Embryonic facial prominence (tissue), 1 donor: ENCODE measurements around the gene METTL8.
"Not testable (repeated sequence)": the region's sequence is repeated elsewhere in the genome, so short reads cannot be mapped to it uniquely, and the experiment has no call there.

Experiments
- DNase-seq: peaks from one replicate; pipeline ENCODE4 v3.0.0-alpha.2; 2016; ENCODE audit errors: extremely low spot score

METTL8 gene

DNA sequence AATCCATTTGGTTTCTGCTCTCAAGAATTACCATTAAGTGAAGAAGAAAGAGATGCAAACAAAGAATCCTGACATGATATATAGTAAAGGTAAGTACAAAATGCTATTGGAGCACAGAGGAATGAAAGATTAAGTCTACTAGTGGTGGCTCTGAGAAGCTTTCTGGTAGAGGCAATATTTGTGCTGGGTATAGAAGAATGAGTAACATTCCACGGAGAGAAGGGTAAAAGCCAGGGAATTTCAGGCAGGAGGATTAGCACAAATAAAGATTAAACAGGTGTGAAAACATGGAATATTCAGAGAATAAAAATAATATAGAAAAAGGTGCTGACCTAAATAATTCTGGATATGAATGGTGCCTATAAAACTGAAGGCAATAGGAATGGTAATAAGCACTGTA lies 31.8 kb downstream of the METTL8 start:
- DNase-seq: no peak

DNA sequence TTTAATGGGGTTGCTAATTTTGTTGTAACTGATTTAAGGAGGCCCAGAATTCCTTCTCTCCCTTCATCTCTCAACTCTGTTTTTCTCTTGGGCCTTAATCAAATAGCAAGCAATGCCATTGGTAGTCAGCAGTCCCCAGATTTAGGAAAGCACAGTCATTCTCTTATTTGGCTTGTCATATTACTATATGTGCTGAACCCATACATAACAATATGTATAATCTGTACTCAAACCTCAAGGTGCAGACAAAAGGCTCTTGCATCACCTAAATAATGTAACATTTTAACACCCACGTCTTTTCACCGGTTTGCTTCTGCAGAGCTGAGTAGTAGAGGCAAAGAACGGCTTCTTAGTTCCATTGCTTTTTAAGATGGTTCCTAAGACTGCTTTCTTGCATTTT lies 33.4 kb downstream of the METTL8 start:
- no peak for DNase-seq

DNA sequence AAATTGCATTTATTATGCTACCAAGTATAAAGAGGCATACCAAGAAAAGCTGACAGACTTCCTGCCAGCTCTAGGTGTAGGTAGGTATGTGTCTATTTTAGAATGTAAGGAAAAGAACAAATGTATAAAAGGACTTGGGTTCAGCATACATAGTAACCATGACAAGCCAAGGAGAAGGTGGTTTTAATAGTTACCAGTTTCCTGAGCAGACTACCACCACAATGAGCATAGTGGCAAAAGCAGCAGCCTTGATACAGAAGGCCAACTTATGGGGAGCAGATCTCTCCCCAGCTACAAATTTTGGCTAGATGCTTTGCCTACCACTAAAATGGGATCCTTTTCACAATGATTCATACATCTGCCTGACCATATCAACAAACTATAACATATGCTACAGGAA lies 34.5 kb downstream of the METTL8 start:
- DNase-seq: no peak

DNA sequence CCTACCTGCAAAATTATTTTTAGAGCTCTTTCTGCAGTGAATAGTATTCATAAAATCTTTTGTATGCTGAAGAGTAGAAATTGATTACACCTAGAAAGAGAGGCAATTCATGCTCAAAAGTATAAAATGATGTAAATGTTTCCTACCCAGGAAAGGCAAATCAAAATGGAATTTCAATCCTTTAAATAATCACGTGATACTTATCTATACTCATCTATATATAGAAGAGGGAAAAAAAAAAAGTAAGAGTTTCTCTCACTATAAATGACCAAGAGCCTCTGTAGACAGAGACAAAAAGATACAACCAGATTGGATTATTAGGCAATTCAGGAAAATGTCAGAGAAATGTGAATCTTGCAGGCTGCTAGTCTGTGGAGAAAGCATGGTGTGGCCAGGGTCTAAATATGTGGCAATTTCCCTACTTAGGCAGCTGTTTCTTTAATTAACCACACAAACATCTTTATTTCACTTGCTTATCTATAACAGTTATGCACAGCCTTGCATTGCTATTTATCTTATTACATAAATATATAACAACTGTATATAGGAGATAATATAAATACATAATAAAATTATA lies 39.5 kb downstream of the METTL8 start:
- no peak for DNase-seq

DNA sequence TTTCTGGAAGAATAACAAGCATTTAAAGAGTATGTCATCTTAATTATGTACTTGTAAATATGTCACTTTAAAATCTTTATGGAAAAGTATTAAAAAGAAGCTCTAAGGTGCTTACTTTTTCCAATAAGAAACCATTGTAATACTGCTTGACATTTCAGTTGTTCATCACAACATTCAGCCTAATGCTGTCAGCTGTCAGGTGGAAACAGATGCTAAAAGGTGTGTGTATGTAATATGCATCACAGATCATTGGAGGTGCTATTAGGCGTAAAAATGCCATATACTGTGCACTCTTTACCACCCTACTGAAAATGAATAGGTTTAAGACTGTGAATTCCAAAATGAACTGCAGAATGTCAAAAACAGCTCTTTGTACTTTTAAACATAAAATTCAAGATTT lies 40.3 kb downstream of the METTL8 start:
- no peak for DNase-seq

DNA sequence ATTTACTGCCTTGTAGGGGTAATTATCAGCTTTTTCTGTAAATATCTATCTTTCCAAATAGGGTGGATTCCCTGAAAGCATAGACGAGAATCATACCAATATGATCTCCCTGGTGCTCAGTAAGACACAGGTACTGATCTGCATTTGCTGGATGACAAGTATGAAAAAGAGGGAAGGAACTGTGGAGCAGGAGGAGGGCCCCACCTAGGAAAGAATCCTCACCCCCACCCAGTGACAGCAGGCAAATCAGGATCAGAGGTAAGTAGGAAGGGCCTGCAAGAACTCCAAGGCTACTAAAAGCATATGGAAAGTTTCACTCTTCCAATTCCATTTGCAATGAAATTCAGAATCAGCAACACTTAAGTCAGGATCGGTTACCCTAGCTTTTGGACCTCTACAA lies 42.3 kb downstream of the METTL8 start:
- no peak for DNase-seq

DNA sequence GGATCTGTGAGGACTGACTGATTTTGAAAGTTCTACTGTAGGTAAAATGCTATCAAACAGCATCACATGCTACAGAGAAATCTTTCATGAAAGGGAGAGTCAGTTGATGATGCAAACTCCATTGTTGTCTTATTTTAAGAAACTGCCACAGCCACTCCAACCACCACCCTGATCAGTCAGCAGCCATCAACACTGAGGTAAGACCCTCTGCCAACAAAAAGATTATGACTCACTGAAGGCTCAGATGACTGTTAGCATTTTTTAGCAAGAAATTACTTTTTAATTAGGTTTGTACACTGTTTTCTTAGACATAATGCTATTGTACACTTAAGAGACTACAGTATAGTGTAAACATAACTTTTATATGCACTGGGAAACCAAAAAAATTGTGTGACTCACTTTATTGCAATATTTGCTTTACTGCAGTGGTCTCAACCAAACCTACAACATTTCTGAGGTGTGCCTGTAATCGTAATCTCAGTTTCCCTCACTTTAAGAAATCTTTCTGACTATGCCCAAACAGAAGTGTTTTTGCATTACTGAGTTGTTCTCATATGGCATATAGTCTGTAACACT lies 42.8 kb downstream of the METTL8 start:
- no peak for DNase-seq

DNA sequence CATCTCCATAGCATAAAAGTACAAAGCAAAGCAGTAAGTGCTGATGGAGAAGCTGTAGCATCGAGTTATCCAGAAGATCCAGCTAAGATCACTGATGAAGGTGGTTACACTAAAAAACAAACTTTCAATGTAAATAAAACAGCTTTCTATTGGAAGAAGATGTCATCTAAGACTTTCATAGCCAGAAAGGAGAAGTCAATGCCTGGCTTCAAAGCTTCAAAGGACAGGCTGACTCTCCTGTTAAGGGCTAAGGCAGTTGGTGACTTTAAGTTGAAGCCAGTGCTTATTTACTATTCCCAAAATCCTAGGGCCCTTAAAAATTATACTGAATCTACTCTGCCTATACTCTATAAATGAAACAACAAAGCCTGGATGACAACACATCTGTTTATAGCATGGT lies 44.0 kb downstream of the METTL8 start:
- DNase-seq: no peak

DNA sequence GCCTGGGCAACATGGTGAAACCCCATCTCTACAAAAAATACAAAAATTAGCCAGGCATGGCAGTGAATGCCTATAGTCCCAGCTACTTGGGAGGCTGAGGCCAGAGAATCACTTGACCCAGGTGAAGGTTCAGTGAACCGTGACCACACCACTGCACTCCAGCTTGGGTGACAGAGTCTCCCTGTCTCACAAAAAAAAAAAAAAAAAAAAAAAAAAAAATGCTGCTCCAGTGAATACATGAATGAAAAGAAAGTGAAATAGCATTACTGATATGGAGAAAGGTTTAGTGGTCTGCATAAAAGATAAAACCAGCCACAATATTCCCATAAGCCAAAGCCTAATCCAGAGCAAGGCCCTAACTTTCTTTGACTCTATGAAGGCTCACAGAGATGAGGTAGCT lies 44.5 kb downstream of the METTL8 start:
- no peak for DNase-seq

DNA sequence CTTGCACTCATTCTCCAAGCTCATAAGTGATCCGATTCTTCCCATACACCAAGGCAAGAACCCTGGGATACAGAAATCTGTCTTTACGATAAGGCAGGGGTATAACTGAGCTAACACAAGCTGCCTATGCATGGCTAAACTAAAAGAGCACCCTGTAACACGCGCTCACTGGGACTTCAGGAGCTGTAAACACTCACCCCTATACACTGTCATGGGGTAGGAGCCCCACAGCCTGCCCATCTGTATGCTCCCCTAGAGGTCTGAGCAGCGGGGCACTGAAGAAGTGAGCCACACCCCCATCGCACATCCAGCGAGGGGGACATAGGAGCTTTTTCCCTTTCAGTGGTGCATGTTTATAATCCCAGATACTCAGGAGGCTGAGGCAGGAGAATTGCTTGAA lies 46.7 kb downstream of the METTL8 start:
- DNase-seq: no peak

DNA sequence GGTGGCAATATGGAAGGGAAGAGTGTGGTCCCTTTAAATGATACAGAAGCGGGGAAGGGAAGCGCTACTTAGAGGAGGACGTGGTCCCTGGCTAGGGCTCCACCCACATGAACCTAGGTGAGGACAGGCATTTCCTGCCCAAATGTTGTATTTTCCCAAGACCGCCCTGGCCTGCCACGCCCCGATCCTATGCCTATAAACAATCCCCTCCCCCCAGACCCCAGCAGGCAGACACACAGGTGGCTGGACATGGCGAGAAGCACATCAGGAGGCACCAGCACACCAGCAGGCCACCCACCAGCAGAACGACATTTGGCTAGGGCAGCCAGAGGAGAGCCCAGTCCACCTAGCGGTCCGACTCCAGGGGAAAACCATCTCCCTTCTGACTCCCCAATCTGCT lies 47.2 kb downstream of the METTL8 start:
- DNase-seq: no peak

DNA sequence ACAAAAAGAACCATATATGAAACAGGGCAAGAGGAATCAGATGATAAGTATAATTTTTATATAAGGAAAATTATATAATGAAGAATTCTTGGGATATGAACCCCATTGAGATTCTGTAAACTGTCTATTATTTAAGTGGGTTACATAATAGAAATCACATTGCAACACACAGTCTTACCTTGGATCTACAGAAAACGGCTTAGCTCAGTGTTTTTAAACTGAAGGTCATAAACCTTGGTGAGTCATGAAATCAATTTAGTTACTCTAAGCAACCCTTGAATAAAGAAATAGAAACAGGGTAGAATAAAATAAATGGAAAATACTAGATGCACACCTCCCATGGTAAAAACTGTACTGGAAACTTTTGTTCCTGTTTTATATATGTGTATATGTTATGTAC lies 50.7 kb downstream of the METTL8 start:
- DNase-seq: no peak

DNA sequence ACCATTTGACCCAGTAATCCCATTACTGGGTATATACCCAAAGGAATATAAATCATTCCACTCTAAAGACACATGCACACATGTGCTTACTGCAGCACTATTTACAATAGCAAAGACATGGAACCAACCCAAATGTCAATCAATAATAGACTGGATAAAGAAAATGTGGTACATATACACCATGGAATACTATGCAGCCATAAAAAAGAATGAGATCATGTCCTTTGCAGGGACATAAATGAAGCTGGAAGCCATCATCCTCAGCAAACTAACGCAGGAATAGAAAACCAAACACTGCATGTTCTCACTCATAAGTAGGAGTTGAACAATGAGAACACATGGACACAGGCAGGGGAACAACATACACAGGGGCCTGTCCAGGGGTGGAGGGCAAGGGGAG lies 51.6 kb downstream of the METTL8 start:
- not testable (repeated sequence) for DNase-seq

DNA sequence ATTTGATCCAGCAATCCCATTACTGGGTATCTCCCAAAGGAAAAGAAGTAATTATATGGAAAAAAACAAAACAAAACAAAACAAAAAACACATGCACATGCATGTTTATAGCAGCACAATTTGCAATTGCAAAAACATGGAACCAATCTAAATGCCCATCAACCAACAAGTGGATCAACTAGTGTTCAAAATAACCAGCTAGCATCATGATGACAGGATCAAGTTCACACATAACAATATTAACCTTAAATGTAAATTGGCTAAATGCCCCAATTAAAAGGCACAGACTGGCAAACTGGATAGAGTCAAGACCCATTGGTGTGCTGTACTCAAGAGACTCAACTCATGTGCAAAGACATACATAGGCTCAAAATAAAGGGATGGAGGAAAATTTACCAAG lies 55.9 kb downstream of the METTL8 start:
- not testable (repeated sequence) for DNase-seq

DNA sequence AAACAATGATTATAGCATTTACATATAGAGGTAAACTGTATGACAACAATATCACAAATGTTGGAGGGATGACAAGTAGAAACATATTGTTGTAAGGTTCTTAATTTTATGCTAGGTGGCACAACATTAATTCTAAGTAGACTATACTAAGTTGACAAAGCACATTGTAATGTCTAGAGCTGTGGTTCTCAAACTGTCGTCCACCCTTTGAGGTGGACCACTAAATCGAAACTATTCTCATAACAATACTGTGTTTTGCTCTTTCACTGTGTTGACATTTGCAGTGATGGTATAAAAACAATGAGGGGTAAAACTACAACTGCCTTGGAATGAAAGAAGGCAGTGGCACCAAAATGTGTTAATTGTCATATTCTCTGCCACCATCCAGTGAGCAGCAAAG lies 66.1 kb downstream of the METTL8 start:
- no peak for DNase-seq

DNA sequence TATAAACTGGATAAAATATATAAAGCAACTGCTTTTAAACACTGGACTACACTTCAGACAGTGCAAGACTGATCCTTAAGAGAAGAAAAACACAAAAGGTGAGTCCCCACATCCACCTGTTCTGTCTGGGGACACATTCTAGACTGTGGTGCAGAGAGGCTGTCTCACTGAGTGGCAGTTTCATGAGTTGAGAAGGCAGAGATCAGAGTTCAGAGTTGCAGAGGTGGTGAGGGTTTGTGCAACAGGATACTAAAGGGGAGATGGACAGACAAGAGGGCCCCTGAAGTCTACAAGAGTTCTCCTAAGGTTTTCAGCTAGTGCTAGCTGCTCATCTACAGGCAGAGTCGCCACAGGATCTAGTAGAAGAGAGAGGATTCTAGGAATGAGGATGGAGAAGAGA lies 68.0 kb downstream of the METTL8 start:
- no peak for DNase-seq

DNA sequence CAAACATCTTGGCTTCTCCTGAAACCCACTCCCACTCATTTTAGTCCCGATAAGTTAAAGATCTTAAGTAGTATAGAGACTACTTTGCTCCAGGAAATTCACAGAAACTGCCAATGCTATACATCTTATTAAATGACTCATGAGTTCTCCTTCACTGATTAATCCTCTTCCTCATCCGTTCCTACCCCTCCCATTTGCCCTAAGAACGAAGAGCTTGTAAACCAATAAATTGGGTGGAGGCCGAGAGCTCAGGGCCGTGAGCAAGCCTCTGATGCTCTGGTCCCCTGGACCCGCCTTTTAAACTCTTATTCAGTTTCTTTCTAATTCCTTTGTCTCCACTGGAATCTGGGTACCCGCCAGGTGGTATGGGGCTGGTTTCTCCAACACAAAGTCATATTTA lies 68.6 kb downstream of the METTL8 start:
- no peak for DNase-seq

DNA sequence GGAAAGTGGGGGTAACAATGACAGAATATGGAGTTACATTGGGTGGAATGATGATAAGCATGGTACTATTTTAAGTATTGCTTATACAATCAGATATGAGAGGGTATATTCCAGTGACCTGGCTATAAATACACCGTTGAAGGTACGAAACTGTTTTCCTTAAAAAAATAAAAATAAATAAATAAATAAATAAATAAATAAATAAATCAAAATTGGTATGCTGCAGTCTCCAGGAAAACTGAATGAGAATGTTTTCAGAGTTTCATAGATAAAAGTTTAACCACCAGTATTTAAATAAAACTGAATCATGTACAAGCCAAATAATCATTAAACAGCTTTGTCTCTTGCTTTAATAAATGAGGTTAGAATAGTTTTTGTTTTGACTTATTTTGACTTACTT lies 71.4 kb downstream of the METTL8 start:
- DNase-seq: no peak

DNA sequence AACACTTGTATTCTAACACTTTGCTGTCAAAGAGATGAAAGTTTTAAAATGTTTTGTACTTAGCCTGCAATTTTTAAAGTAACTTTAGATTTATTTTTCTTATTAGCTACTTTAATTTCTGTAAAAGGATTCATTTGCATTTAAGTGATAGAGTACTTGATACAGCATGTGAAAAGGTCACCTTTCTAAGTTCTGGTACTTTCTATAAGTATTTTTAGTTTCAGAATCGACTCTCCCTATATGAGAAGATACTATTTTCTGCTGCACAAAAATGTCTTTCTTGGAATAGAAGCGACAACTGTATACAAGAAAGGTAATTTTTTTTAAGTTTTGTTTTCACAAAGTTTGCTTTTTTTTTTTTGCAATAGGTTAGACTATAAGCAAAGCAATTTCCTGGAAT lies 72.9 kb downstream of the METTL8 start:
- no peak for DNase-seq

DNA sequence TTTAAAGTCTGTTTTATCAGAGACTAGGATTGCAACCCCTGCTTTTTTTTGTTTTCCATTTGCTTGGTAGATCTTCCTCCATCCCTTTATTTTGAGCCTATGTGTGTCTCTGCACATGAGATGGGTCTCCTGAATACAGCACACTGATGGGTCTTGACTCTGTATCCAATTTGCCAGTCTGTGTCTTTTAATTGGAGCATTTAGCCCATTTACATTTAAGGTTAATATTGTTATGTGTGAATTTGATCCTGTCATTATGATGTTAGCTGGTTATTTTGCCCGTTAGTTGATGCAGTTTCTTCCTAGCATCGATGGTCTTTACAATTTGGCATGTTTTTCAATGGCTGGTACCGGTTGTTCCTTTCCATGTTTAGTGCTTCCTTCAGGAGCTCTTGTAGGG lies 80.0 kb downstream of the METTL8 start:
- not testable (repeated sequence) for DNase-seq

DNA sequence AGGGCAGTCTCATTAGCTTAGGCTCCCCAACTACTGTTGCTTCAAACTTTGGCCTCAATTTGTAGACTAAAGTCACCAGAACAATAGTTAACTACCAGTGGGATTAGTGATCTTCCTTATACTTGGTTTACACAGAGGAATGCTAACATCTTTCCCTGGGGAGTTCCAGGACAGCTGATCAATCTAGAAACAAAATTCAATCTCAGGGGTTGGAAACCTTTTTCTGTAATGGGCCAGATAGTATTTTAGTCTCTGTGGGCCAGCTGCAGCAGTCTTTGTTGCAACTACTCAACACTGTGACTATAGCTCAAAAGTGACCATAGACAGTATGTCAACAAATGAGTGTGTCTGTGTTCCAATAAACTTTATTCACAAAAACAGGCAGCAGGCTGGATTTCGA lies 85.7 kb downstream of the METTL8 start:
- DNase-seq: no peak

DNA sequence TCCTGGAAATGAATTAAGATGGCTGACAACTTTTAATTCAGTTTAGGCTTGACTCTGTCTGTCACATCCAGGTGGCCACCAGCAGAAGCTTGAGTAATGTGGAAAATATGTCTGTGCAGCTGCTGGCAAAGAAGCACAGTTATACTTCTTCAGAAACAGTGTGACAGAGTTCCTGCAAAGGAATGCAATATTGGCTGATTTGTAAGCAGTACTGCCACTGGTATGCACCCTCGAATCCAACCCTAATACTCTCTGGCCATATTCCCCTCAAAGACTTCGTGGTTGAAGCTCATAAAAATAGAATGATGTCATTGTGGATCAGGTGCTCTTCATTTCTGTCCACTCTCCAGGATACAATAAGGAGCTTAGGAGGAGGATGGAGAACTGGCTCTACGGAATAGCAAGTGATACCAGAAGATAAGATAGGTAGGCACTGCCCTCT lies 86.2 kb downstream of the METTL8 start:
- peak; percentile 18 for DNase-seq

DNA sequence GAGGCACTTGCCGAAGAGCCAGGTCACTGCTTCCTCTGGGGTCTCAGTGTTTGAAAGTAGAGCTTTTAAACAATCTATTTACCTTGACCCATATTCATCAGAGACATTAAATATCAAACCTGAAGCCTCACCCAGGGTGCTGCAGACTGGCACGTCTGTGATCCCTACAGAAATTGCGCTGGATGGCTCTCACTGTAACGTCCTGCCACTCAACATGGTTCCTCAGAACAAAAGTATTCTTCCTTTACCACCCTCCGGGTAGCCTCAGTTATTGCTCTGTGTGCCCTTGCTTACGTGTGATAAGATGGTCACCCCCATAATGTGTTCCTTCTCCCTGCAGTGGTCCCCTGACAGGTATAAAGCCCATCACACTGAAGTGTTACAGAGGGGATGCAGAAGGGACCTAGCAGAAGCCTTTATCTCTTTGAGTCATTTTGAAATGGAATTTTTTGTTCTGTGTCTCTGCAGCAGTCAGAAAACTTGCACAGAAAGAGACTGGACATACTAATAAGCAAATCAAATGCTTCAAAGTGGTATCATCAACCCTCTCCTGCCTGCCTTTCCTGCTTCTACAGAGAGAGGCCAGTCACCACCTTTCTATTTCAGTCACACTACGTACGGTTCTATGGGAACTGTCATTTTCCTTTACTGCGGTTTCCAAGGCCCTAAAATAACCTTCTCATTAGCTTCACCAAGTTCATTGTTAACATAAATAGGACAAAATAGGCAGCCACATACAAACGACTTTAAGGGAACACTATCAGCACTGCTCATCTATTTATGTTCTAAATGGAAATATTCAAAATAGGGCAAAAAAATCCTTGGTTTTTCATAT lies 86.8 kb downstream of the METTL8 start:
- no peak for DNase-seq
